Ovary (tissue), 9 donors: ENCODE measurements around the gene RSRC1. TPM values are rescaled to one million over a fixed set of nuclear protein-coding genes. Genes with fewer than 3 reads are reported as not detected.
"Not testable (repeated sequence)": the region's sequence is repeated elsewhere in the genome, so short reads cannot be mapped to it uniquely, and the experiment has no call there.

ENCODE experiments used
- DNase-seq, 5 donors: peaks; one replicate each; pipeline ENCODE4 v3.0.0-alpha.2; 2019 to 2020
- H3K27ac ChIP-seq, 2 donors: fragments of 200-600 bp; one replicate each; pipeline versions ENCODE4 v1.5.1 to v1.8.0; 2019 to 2022
- H3K27me3 ChIP-seq: fragments of 200-600 bp; one replicate; pipeline ENCODE4 v1.8.0; 2022
- H3K36me3 ChIP-seq: fragments of 200-600 bp; sonication (generic); one replicate; pipeline ENCODE4 v1.5.1; 2019
- H3K4me1 ChIP-seq: one replicate; pipeline ENCODE4 v1.8.1; 2013; ENCODE audit warnings: mild to moderate bottlenecking, moderate library complexity; ENCODE audit not compliant: insufficient read depth
- H3K4me3 ChIP-seq: fragments of 200-600 bp; sonication (generic); one replicate; pipeline ENCODE4 v1.5.1; 2017
- H3K9me3 ChIP-seq, 2 donors: fragments of 200-600 bp in 1 of 2; sonication (generic) in 1 of 2; one replicate each; pipeline versions ENCODE4 v1.5.1 to v1.8.1; 2013 to 2019; ENCODE audit warnings: mild to moderate bottlenecking in 1 of 2, moderate library complexity in 1 of 2
- EP300 ChIP-seq: sonication (generic); formaldehyde crosslinking; IDR thresholded peaks from one replicate; pipeline ENCODE4 v1.6.1; 2017; ENCODE audit warnings: antibody characterized with exemption
- POLR2A ChIP-seq: fragments of 450-650 bp; IDR thresholded peaks from one replicate; pipeline ENCODE4 v1.6.1; 2017; ENCODE audit warnings: antibody characterized with exemption, mild to moderate bottlenecking, moderate library complexity
- WGBS, 3 donors: extraction: QIAGEN DNeasy Blood & Tissue Kit in 1 of 3; methylation state at CpG; one replicate each; pipeline versions ENCODE4 v1.1.5 to v1.1.7; 2013 to 2017; 5-methylcytosine and 5-hydroxymethylcytosine counted together
- intact Hi-C, 4 donors: fragments of 100-400 bp; cut with DNase I; formaldehyde crosslinking; loops; one replicate each; pipeline versions ENCODE4 v1.11.0 to v1.15.1; 2022 to 2023
- polyA plus RNA-seq, 2 donors: library from polyadenylated mRNA; stranded (reverse); fragments of 200-250 nt in 1 of 2; fragments of 350-450 nt in 1 of 2; fragmentation: Illumina TruSeq in 1 of 2; extraction: RNeasy Lipid Tissue Mini Kit (QIAGEN cat#74804) in 1 of 2; gene quantifications; one replicate each; pipeline ENCODE4 v1.2.3, GENCODE V29; 2013 to 2014
- total RNA-seq, 7 donors: library from RNA; depleted of rRNA in 2 of 7; stranded (reverse); fragments of >200 nt in 2 of 7; fragmentation: NEBNext Ultra II Directional in 3 of 7; extraction: Animal tissue kit (Norgen Biotek cat#: 25700) in 3 of 7; gene quantifications; one replicate each; pipeline versions ENCODE4 v1.1.0 to v1.2.4, GENCODE V29; 2016 to 2023
- TF ChIP-seq, protein P1 (sequence below), 3 donors: fragments of 450-650 bp in 2 of 3; fragments of 200-600 bp in 1 of 3; IDR thresholded peaks; one replicate each; pipeline versions ENCODE4 v1.5.1 to v1.8.0; 2016 to 2022; ENCODE audit warnings: antibody characterized with exemption in 3 of 3, mild to moderate bottlenecking in 1 of 3
- donor health status: DM: no; HTN: no; CAD: no; lungs with moderate emphysema.
- donor health status: DM: no; HTN: no; CAD: no.
- donor health status: Bipolar disorder and iron deficiency.
- donor health status: DM: yes; HTN: yes; CAD: no.
- donor health status: DM: no; HTN: no; CAD: no.
- donor health status: DM: yes; HTN: yes; CAD: no.

RSRC1 gene
- total and polyA plus RNA-seq, 9 donors: 13.4 to 45.1 (median 31.8) TPM

DNA sequence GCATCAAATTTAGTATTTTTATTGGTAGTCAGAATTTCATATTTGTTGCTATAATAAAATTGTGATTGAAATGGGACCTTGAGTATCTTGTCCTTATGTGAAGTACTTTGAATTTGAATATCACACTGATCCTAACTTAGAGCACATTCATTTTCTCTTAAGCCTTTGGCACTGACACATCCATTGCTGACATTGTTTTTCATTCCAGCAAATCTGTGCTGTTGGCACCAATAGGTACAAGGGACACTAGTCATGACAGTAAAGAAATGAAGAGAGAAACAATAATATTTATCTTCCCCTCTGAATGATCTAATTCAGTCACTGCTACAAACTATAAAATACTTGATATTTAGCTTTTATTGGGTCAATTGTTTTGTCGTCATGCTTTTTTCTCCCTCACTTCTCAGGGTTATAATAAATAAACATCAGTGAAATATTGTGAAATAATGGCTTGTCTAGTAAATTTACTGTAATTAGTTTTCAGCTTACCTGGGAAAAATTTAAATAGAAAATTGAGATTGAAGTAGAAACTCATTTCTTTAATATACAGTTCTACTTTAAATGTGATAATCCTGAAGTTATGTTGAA, 294.3 kb downstream of the RSRC1 start:
- 78 to 83% (median 79%) methylated on average over 1 of the region's 1 CpG for WGBS, 3 donors
- H3K27ac ChIP-seq: no peak overlapping the region

DNA sequence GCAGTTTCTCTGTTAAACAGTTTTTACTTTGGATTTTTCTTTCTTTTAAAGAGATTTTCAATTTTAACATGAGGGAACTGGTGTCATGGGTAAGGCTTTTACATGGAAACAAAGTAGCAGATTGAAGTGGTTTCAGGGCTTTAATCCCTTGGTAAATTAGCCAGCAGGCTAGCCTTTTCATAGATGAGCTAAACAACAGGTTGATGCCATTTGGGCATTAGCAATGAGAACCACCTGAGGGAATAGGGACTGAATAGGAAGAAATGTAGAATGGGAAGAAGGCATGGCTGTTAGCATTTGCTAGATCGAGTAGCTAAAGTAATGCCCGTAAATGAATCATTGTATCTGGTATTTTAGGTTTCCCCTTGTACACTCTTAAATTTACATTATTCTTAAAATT, 295.6 kb downstream of the RSRC1 start:
- 91 to 97% (median 93%) methylated on average over 2 of the region's 2 CpGs for WGBS, 3 donors
- no peaks in the 10 kb centered on the region for H3K27me3 ChIP-seq
- no peaks in the 10 kb centered on the region for H3K4me1 ChIP-seq
- no peak overlapping the region for H3K4me3 ChIP-seq
- TF ChIP-seq EP300 (no peak), POLR2A (no peak)
- TF ChIP-seq, protein P1, sequence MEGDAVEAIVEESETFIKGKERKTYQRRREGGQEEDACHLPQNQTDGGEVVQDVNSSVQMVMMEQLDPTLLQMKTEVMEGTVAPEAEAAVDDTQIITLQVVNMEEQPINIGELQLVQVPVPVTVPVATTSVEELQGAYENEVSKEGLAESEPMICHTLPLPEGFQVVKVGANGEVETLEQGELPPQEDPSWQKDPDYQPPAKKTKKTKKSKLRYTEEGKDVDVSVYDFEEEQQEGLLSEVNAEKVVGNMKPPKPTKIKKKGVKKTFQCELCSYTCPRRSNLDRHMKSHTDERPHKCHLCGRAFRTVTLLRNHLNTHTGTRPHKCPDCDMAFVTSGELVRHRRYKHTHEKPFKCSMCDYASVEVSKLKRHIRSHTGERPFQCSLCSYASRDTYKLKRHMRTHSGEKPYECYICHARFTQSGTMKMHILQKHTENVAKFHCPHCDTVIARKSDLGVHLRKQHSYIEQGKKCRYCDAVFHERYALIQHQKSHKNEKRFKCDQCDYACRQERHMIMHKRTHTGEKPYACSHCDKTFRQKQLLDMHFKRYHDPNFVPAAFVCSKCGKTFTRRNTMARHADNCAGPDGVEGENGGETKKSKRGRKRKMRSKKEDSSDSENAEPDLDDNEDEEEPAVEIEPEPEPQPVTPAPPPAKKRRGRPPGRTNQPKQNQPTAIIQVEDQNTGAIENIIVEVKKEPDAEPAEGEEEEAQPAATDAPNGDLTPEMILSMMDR (IDR thresholded peaks at IDR 0.05): no peak
- no peaks in the 10 kb centered on the region for H3K36me3 ChIP-seq
- no peak for DNase-seq
- intact Hi-C loops: no loop called here
- H3K9me3 ChIP-seq: no peaks in the 10 kb centered on the region
- no peak overlapping the region for H3K27ac ChIP-seq

More for the DNA sequence above, 294.3 kb downstream of the RSRC1 start:
- no peaks in the 10 kb centered on the region for H3K27me3 ChIP-seq
- TF ChIP-seq POLR2A (no peak), EP300 (no peak)
- TF ChIP-seq, protein P1 (IDR thresholded peaks at IDR 0.05): no peak
- H3K4me3 ChIP-seq: no peak overlapping the region
- H3K4me1 ChIP-seq: no peaks in the 10 kb centered on the region
- no peaks in the 10 kb centered on the region for H3K9me3 ChIP-seq
- H3K36me3 ChIP-seq: no peaks in the 10 kb centered on the region
- no peak for DNase-seq
- intact Hi-C loops: no loop called here

DNA sequence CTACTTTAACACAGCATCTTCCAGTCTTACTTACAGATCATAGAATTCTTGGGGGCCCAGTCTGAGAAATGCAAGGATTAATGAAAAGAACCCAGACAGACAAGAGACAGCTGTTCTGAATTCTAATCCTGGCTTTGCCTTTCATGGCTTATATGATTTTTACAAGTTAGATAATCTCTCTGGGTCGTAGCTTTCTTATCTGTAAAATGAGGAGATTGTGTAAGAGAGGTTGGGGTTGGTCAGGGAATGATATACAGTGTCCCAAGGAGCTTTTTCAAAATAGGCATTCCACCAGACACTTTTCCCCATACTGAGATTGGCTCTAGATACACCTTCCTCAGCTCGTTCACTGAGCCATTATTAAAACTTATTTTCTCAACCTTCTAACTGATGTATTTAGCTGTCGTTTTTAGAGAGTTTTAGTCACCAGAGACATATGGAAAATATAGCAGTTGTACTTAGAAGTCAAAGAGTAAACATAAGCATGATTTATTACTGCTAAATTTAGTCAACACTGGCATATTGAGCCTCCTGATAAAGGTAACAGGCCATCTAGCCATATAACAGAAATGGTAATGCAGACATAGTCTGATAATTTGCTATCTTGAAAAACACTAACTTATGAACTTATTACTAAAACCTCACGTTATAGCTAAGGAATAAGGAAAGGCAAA, 298.1 kb downstream of the RSRC1 start:
- intact Hi-C loops: no loop called here
- no peaks in the 10 kb centered on the region for H3K27me3 ChIP-seq

DNA sequence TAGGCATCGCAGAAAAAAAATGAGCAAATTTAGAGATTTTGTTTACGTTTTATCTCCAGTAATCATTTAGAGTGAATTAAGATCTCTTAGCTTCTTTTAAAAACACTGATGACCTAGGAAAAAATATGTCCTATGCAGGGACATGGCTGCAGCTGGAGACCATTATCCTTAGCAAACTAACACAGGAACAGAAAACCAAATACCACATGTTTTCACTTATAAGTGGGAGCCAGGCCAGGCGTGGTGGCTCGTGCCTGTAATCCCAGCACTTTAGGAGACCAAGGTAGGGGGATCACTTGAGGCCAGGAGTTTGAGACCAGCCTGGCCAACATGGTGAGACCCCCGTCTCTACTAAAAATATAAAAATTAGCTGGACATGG, 298.6 kb downstream of the RSRC1 start:
- H3K4me1 ChIP-seq, H3K4me3 ChIP-seq, H3K27me3 ChIP-seq, DNase-seq, H3K36me3 ChIP-seq, H3K27ac ChIP-seq, intact Hi-C loops, H3K9me3 ChIP-seq: not testable (repeated sequence)
- 55 to 65% (median 56%) methylated on average over 5 of the region's 5 CpGs for WGBS, 3 donors

More for the DNA sequence above, 298.1 kb downstream of the RSRC1 start:
- H3K4me1 ChIP-seq: no peaks in the 10 kb centered on the region
- no peak overlapping the region for H3K27ac ChIP-seq
- no peak overlapping the region for H3K4me3 ChIP-seq
- H3K36me3 ChIP-seq: no peaks in the 10 kb centered on the region
- H3K9me3 ChIP-seq: no peaks in the 10 kb centered on the region
- WGBS, 3 donors: 50 to 57% (median 52%) methylated on average over 4 of the region's 4 CpGs
- no peak for DNase-seq
- TF ChIP-seq POLR2A: no peak
- TF ChIP-seq EP300: no peak
- TF ChIP-seq, protein P1 (IDR thresholded peaks at IDR 0.05): no peak

DNA sequence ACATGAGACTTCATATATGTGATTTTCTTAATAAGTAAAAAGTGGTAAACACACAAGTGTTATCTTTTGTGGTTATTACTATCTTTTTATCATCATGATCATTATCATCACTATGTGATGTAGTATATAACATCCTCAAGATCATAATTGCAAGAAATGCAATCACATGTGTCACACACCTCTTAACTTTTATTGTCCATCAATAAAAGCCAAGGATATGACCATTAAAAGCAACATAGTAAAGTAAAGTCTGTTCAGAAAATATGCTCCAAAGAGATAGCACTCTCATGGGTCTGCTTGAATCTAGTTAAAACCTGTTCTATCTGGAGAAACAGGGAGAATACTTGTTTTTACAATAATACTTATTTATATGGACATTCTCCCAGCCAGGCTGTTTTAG, 308.1 kb downstream of the RSRC1 start:
- no peaks in the 10 kb centered on the region for H3K36me3 ChIP-seq
- intact Hi-C loops: no loop called here
- no peak overlapping the region for H3K27ac ChIP-seq
- no peak for DNase-seq
- no peak overlapping the region for H3K4me3 ChIP-seq
- no peaks in the 10 kb centered on the region for H3K9me3 ChIP-seq
- H3K27me3 ChIP-seq: no peaks in the 10 kb centered on the region
- H3K4me1 ChIP-seq: no peaks in the 10 kb centered on the region
- no peak for TF ChIP-seq POLR2A
- TF ChIP-seq EP300: no peak
- TF ChIP-seq, protein P1 (IDR thresholded peaks at IDR 0.05): no peak
